NAMALWA (cell line): ENCODE measurements around the gene IMPG1.
A peak's percentile ranks its signal among the peaks of the same experiment; 100 is the strongest.

ENCODE experiments used
- DNase-seq: peaks from one replicate; pipeline ENCODE4 v3.0.0-alpha.2; 2015; ENCODE audit warnings: low spot score

Gene IMPG1, protein sequence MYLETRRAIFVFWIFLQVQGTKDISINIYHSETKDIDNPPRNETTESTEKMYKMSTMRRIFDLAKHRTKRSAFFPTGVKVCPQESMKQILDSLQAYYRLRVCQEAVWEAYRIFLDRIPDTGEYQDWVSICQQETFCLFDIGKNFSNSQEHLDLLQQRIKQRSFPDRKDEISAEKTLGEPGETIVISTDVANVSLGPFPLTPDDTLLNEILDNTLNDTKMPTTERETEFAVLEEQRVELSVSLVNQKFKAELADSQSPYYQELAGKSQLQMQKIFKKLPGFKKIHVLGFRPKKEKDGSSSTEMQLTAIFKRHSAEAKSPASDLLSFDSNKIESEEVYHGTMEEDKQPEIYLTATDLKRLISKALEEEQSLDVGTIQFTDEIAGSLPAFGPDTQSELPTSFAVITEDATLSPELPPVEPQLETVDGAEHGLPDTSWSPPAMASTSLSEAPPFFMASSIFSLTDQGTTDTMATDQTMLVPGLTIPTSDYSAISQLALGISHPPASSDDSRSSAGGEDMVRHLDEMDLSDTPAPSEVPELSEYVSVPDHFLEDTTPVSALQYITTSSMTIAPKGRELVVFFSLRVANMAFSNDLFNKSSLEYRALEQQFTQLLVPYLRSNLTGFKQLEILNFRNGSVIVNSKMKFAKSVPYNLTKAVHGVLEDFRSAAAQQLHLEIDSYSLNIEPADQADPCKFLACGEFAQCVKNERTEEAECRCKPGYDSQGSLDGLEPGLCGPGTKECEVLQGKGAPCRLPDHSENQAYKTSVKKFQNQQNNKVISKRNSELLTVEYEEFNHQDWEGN

DNA sequence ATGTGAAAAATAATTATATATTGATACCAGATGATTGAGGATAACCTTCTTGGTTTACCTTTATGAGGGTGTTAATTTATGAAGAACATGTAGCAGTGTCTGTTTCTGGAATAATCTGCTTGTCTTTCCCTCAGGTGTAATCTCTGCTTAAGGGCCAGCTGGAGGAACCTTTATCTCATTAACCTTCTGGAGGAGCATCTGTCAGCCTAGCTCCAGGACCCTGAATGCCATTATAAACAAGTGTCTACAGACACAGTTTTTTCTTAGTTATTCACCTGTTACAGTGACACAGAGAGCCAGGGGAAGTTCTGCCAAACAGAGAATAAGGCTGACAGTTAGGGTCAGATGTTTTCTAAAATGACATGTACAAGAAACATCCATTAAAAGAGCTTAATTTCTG lies at the start of gene IMPG1:
IMPG1 (minus strand) TSS at position 101 of the 400 bp plus-strand sequence. CDS start 174 bp downstream, outside the sequence.
- no peak for DNase-seq

DNA sequence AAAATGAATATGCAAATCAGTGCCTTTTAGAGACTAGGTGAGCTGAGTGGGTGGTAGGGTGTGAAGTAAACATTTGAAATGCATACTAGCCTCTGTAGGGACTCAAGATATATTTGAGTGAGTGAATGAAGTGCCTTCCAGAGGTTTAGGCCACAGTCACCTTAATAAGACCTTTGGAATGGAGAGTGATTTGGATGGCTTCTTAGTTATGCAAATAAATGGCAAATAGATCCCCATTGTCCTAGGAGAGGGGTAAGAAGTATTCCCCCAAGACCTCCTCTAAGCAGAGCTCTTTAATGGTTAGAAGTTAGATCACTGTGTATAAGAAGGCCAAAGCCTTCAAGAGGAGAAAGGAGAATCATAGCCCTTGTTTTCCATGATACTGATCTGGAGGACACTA lies 47.8 kb upstream of the IMPG1 start:
- no peak for DNase-seq

DNA sequence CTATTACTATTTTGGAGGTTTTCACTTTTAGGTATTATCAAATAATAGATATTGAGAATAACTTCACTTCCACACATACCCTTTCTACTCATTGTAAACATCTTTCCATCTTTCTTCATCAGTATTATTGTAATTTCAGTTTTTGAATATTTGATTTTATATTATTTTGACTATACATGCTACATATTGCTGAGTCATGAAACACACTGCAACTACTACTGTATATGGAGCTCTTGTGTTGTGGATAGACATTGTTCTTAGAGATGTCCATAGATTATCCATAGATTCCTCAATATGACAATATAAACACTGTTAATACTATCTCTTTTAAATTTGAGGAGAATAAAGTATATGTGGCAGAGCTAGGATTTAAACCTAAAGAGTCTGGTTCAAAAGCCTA lies 819 bp upstream of the IMPG1 start:
- no peak for DNase-seq

DNA sequence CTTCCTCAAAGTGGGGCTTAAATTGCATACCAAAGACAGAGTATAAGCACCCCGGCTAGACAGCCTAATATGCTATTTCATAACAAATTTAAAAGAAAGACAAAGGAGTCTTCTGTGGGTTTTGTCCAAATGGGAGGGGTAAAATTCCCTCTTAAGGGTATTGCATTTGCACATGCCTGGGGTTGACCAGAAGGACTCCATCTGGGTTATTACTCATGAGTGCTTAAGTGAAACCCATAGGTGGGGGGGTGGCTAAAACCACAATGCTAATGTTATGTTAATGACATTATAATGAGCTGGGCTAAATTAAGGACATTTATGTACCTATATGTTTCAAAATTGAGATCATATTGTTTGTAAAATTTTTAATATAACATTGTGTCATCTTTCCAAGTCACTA lies 15.0 kb downstream of the IMPG1 start:
- DNase-seq = no peak

DNA sequence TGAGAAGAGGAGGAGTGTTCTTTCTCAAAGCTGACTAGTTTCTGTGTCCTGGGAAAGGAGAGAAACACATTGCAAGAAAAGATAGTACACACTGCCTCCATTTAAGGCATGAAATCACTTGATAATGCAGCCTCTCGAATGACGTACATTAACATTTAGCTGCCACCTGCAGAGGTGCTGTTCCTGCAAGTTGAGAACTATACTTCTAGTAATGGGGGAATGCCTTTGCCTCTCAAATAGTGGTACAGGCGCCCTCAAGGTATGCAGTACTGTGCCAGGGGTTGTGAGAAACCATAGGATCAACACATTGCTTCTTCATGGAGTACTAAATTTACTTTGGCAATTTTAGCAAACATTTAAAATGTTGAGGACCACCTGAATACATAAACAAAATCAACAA lies 20.1 kb downstream of the IMPG1 start:
- no peak for DNase-seq

DNA sequence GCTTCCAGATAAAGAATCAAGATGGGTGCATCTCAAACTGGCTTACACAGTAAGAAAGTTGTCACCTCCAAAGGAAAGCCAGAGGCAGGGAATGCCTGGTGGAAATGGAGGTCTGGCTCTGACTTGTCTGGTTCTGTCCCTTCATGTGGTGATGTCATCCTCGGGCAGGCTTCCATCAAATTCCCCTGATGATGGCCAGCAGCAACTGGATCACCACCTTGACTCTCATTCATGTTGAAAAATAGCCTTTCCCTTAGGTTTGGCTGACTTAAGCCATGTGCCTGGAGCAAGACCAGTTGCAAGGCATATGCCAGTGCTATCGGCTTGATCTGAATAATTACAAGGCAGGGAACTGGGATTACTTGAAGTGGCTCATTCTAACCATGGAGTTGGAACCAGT lies 28.8 kb downstream of the IMPG1 start:
- DNase-seq = no peak

DNA sequence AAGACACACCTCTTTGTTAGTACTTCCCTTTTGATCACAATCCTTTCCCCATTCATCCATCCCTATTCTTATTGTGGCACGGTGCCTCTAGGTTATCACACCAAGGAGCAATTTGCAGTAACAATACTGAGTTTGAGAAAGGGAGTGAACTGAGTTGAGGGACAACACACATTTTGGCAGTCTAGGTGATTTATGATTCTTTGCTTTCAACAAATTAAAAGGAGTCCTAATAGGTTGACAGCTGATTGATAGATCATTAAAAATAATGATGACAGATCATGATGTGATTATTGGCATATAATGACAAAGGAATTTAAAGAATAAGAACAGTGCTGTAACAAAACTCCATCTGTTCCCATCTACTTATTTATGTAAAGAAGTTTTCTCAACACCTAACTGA lies 36.7 kb downstream of the IMPG1 start:
- DNase-seq = no peak

DNA sequence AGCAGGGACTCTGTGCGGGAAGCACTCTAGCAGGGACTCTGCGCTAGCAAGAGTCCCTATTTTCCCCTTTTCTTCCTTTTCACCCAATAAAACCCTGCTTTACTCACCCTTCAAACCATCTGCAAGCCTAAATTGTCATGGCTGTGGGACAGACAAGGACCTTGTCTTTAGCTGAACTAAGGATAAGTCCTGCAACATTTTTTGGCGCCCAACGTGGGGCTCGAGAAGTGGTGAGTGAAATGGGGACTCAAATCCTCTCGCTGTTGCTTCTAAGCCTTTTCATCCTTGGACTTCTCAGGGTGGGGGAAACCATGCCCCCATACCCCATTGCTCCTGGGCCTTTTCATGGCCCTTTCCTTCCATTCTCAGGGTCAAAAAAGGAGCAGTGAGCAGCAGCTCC lies 46.4 kb downstream of the IMPG1 start:
- DNase-seq = peak; percentile 2

DNA sequence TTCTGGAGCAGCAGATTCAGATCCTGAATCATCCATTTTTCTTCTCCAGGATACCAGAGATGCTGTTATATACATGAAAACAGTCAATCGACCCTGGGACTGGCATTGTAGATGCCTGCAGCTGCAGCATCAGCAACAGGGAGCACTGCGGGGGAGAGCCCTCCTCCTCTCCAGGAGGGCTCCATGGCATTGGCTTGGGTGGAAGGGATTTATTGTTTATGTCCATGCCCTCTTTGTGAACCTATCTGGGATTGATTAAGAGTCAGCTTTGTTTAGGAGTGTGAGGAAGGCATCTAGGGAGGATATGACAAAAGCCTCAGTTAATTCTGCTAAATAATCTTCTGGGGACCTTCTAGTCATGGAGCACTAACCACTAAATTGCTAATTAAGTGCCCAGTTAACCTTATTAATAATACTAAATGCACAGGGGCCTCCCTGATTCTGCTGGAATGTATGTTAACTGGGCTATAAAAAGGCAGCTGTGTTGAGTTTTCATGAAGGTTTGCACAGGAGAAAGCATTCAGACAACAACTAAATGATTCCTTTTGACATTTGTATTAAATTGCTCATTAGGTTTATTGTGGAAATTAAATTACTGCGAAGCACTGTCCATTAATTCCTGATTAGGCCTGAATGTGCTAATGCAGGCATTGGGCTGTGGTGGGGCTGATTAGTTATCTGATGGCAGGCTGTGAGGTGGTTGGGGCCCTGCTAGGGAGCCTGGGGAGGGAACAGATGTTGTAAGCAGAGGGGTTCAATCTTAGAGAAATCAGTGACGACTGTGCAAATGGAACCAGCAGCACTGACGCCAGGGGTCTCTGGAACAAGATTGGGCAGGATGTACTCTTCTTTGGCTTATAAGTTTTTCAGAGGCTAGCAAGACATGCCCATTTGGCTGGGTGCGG lies 57.6 kb downstream of the IMPG1 start:
- DNase-seq = no peak

DNA sequence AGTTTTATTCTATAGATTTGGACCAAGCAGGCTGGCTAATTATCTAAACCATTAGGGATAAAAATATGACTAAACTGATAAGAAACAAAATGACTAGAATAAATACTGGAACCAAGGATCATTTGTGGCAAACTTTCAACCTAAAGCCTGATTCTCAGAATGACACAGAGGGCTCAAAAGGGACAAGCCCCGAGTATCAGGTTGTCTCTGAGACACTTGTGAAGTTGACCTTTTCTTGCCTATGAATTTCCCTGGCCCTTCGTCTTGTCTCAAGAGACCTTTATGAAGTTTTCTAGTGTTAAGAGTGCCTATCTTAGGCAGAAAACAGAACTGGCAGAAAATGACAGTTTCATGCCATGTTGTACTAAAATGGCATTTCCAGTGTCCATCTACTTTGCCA lies 68.3 kb downstream of the IMPG1 start:
- no peak for DNase-seq

DNA sequence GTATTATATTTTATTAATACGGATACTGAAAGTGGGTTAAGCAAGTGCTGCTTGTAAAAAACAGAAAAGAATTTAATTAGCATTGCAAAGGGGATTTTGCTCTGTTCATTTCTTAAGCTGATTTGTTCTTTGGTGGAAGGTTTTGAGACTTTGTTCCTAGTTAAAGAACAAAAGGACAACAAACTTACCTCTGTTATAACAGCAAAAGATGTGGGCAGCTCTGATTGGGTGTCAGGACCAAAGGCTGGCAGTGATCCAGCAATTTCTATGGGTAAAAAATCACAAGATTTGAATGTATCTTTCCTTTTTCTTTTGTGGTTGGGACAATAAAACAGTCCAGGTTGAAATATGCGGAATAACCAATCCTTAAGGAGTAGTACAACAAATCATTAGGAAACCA lies 68.8 kb downstream of the IMPG1 start:
- no peak for DNase-seq

DNA sequence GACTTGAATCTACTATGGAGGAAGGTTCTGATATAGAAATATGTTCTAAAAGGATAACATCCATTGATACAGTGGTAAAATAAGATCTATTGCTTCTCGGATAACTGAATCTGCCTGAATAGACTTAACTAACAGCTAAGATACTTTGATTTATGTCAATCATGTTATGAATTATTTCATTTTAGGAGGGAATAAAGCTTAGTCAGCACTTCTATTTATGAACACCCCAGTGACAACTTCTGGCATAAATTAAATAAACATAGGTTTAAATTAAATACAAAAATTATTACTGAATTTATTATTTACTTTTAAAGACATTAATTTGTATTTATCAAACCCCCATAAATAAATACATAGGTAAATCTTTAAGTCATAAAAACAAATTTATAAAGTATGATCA lies 69.3 kb downstream of the IMPG1 start:
- DNase-seq = no peak

DNA sequence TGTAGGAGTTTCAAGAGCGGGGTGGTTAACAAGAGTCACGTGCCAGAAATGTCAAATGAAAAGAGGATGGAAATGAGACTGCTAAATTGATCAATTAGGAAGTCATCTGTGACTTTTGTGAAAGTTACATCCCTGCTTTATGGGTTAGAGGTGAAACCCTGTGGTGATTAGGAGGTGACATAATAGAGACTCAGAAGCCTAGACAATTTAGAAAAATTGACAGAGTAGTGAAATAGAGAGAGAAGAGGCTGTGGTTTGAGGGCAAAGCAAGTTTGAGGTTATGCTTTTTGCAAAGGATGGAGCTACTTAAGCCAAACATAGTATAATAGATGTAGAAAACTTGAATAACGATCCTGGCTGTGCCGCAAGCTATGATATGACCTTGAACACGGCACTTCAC lies 71.8 kb downstream of the IMPG1 start:
- DNase-seq = no peak

DNA sequence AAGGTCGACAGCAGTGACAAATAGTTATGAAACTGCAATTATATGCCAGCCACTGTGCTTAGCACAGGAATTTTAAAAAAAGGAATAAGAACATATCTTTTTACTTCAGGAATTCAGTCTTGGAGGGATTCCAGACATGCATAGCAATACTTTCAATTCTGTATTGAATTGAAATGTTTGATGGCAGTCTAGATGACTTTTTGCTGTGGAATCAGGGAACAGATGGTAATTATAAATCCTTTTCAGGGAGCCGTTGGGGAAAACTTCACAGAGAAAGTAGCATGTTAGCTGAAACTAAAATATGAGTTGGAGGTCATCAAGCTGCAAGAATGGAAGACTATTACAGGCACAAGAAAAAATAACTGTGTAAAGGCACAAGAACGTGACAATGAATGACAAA lies 74.8 kb downstream of the IMPG1 start:
- no peak for DNase-seq

DNA sequence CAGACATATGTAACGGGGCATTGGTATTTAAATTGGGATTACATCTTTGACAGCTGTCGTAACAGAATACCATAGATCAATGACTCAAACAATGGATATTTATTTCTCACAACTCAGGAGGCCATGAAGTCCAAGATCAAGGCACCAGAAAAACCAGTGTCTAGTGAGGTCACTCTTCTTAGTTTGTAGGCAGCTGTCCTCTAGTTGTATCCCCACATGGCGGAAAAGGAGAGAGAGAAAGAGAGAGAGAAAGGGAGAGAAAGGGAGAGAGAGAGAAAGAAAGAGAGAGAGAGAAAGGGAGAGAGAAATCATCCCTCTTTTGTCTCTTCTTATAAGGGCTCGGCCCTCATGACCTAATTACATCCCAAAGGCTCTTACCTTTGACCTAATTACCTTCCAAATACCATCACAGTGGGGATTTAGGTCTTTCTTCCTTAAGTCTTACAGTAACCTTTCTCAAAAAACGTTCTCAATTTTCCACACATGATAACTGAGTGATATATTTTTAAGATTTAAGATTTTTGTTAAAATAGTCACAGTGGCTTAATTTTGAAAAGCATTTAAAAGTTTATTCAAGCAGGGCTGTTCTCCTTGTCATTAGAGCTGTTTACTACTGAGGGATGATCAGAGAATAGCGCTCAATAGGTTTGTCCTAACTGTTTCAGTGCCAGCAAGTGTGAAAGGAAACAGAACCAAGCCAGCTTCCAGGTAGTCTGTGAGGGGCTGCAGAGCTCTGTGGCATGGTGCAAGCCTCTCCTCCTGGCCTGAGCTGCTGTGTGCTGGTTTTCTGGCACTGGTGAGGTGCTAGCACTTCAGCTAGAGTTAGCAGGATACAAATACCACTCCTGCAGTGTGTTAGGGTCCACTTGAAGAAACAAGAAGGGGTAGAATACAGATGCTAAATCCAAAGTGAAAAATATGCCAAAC lies 79.0 kb downstream of the IMPG1 start:
- no peak for DNase-seq

DNA sequence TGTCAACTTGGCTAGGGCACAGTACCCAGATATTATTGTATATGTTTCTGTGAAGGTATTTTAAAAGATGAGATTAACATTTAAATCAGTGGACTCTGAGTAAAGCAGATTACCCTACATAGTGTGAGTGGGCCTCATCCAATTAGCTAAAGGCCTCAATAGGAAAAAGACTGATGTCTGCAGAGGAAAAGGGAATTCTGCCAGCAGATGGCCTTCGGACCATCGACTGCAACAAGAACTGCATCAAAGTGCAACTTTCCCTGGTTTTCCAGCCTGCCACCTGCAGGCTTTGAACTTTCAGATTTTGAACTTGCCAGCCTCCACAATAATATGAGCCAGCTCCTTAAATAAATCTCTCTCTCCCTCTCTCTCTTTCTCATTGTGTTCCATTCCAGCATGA lies 80.5 kb downstream of the IMPG1 start:
- DNase-seq = no peak

DNA sequence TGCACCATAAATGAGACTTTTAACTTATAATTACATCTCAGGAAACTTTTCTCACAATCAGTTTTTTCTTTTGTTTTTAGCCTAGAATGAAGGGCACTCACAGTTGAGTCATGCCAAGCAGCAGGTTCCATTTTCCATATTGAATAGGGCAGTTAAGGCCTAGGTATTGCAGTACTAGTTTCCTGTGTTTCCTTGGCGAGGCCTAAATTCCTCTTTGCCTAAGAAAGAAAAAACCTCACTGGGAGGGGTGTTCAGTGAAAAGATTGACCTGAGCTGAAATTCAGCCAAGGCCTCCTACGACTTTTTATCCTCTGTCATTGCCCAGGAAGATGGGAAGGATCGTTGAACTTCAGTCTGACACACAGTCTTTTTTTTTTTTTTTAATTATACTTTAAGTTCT lies 85.5 kb downstream of the IMPG1 start:
- DNase-seq = no peak

DNA sequence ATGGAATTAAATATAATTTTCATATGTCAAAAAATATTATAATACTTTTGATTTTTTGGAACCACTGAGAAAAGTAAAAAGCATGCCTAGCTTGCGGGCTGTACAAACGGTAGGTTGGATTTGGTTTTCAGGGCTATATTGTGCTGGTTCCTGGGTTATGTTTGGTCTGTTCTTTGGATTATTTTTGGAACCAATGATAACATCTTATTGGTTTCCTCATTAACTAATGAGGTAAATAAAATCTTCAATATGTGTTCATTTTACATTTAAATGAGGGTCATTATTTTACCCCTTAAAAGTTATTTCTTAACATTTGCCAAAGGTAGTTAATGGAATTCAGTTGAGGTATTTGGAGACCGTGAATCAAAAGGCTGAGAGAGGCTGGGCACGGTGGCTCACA lies 96.6 kb downstream of the IMPG1 start:
- DNase-seq = no peak

DNA sequence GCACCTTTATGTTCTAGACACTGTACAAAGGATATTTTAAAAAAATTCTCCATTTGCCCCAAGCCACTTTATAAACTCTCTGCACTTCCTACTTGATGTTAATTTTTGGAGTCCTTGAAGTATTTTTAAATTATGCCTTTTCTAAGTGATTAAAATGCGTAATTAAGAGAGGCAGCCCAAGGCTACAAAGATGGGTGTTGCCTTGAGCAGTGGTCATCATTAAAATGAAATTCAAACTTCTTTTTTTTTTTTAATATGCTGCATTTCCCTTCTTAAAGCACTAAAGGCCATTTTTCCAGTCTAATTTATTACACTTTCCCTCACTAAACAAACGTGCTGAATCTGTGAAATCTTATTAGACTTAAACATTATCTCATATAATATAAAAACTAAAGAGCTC lies 102.4 kb downstream of the IMPG1 start:
- DNase-seq = no peak

DNA sequence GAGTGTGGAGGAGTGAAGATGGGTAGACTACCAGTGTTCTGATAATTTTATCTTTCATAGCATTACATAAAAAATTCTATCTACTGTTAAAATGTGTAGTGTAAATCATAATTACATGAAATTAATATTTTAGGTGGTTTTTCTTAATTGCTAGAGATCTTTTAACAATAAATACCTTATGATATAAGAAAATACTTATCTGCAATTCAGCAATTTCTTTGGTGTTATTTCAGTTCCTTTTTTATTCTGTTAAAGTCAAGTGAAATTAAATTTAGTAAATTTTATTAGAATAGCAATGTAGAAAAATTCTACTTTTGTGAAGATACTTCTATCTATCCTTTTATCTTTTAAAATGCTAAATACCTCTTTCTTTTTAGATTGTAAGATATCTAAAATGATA lies 104.3 kb downstream of the IMPG1 start:
- DNase-seq = no peak

DNA sequence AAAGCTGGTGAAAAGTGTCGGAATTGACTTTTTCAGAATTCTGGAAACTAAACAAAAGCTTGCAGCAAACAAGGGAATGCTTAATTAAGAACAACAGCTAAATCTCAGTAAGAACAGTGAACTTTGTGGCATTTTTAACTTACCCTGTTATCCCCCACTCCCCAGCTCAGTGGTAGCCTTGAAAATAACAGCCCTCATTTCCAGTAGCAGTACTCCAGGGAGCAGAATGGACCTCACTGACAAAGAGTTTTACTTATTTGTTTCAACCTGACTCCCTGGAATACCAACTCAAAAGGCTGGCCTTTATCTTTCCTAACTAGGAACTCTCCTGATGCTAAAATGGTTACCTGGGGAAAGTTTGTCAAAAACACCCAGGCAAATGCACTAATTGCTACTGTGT lies 108.9 kb downstream of the IMPG1 start:
- DNase-seq = no peak
